ENCODE results near the gene COX6B2. TPM values are rescaled to one million over a fixed set of nuclear protein-coding genes. Genes with fewer than 3 reads are reported as not detected.

The COX6B2 gene
- total RNA-seq, 2 donors from 2014 or later = 0.15 to 0.50 TPM

DNA sequence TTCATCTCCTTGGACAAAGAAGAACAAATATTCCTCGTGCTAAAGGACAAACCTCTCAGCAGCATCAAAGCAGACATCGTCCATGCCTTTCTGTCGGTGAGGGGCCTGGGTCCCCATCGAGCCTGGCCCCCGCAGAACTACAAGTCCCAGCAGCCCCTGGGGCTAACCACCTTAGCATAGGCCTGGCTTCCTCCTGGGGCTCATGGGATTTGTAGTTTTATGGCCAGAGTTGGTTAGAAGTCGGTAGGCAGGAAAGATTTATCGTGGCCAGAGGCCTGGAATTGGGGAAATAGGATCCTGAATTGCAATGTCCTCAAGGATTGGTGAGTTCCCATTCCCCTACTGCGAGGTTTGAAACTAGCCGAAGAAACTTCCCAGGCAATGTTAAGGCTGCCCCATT, 49.0 kb downstream of the COX6B2 start:
- Mint-ChIP-seq H3K4me1 (no peaks in the 10 kb centered on the region), H3K36me3 (ENCODE audit: low read depth) (no peaks in the 10 kb centered on the region), H3K27ac (no peak overlapping the region), H3K9me3 (no peaks in the 10 kb centered on the region), H3K27me3 (no peaks in the 10 kb centered on the region), H3K4me3 (no peak overlapping the region)
- peak; percentile 30 for ATAC-seq (replicated peaks)

DNA sequence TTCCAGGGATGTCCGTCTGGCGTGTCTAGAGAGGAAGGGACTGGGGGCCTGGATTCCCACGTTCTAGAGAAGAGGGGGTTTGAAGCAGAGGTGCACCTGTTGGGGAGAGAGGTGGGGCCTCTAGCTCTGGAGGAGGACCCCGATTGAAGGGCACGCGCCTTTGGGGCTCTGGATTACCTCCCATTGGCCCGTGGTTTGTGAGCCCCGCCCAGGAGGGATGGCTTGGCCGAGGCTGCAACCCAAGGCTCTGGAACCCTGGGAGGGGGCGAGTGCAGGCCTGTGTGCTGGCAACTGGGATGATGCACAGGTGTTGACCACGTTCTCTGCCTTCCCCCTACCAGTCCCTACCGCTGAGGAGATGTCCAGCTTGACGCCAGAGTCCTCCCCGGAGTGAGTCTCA, 49.5 kb downstream of the COX6B2 start:
- no peak for ATAC-seq (replicated peaks)
- Mint-ChIP-seq H3K27ac (no peak overlapping the region), H3K36me3 (ENCODE audit: low read depth) (no peaks in the 10 kb centered on the region)

DNA sequence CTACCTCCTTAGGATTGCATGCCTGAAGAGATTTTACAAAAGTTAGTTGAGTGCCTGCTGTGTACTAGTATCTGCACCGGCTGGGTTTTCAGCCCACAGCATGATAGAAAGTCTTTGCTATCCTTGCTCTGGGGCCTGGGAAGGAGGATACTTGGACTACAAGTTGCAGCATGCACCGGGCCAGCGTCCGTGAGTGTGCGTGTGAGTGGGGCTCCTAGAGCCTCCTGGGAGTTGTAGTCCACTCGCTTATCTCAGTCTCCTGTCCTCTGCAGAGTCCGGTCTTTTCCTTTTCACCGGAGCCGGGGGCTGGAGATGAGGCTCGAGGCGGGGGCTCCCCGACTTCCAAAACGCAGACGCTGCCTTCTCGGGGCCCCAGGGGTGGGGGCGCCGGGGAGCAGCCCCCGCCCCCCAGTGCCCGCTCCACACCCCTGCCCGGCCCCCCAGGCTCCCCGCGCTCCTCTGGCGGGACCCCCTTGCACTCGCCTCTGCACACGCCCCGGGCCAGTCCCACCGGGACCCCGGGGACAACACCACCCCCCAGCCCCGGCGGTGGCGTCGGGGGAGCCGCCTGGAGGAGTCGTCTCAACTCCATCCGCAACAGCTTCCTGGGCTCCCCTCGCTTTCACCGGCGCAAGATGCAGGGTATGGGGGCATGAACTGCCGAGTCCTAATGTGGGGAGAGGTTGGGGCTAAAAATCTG, 50.1 kb downstream of the COX6B2 start:
- no peak overlapping the region for H3K4me3 Mint-ChIP-seq
- H3K36me3 Mint-ChIP-seq (ENCODE audit: low read depth) = no peaks in the 10 kb centered on the region
- no peaks in the 10 kb centered on the region for H3K4me1 Mint-ChIP-seq
- H3K27me3 Mint-ChIP-seq = no peaks in the 10 kb centered on the region
- no peak overlapping the region for H3K27ac Mint-ChIP-seq
- no peak for ATAC-seq (replicated peaks)
- H3K9me3 Mint-ChIP-seq = no peaks in the 10 kb centered on the region

More for the DNA sequence above, 49.5 kb downstream of the COX6B2 start:
- Mint-ChIP-seq H3K4me1 (no peaks in the 10 kb centered on the region), H3K27me3 (no peaks in the 10 kb centered on the region), H3K4me3 (no peak overlapping the region), H3K9me3 (no peaks in the 10 kb centered on the region)

DNA sequence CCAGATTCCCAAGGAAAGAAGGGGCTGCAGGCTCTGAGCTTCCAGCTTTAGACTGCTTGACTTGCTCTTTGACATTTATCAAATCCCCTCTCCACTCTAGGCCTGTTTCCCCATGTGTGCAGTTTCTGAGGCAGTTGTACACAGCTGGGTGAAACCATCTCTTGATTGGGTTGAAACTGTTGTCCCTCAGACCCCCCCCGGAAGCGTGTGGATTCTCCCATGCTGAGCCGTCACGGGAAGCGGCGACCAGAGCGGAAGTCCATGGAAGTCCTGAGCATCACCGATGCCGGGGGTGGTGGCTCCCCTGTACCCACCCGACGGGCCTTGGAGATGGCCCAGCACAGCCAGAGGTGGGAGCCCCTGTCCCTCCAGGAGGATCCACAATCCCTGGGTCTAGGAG, 51.0 kb downstream of the COX6B2 start:
- H3K9me3 Mint-ChIP-seq = no peaks in the 10 kb centered on the region
- no peak overlapping the region for H3K4me3 Mint-ChIP-seq
- no peaks in the 10 kb centered on the region for H3K4me1 Mint-ChIP-seq
- no peak overlapping the region for H3K27ac Mint-ChIP-seq
- ATAC-seq (replicated peaks) = no peak
- no peaks in the 10 kb centered on the region for H3K27me3 Mint-ChIP-seq
- no peaks in the 10 kb centered on the region for H3K36me3 Mint-ChIP-seq (ENCODE audit: low read depth)

DNA sequence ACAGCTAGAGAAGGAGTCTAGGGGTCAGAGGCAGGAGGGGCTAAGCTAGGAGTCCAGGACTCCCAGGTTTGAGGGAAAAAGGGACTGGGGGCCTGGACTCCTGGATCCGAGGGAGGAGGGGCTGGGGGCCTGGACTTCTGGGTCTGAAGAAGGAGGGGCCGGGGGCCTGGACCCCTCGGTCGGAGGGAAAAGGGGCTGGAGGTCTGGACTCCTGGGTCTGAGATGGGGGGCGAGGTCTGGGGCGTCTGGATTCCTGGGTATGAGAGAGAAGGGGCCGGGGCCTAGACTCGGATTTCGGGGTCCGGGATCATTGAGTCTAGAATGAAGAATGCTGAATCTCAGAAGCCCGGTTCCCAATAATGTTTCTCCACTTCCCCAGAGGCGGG, 52.2 kb downstream of the COX6B2 start:
- no peaks in the 10 kb centered on the region for H3K9me3 Mint-ChIP-seq
- no peak for ATAC-seq (replicated peaks)
- H3K36me3 Mint-ChIP-seq (ENCODE audit: low read depth) = no peaks in the 10 kb centered on the region
- H3K27ac Mint-ChIP-seq = peak overlapping the region; percentile 91
- H3K4me3 Mint-ChIP-seq = peak overlapping the region; percentile 88
- H3K4me1 Mint-ChIP-seq = no peaks in the 10 kb centered on the region
- H3K27me3 Mint-ChIP-seq = no peaks in the 10 kb centered on the region

DNA sequence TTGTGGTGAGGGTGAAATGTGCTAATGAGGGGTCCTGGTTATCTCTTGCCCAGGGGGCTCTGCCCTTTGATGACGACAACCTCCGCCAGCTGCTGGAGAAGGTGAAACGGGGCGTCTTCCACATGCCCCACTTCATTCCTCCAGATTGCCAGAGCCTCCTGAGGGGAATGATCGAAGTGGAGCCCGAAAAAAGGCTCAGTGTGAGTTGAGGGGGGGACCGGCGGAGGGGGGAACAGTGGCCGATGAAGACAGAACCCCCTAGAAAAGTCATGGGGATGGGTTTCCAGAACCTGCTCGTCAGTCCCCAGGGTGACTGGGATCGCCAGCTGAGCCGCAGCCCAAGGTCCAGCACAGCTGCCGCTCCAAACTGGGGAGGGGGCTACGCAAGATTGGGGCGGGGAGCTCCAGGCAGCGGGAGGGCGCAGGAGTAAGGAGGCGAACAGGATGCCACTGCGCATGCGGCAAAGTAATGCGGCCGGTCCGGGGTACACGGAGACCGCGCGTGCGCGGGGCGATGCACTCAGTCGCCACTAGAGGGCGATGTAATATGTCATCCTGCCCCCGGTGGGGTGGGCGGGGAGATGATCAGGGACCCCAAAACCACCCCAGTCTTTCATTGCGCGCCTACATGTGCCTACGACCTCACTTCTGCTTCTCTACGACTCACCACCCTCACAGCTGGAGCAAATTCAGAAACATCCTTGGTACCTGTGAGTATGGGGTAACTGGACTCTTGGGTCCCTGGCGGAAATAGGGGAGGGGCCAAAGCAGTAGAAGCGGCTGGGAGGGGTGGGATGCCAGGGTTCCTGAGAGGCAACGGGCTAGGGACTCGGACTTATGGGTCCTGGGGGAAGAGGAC, 52.8 kb downstream of the COX6B2 start:
- no peaks in the 10 kb centered on the region for H3K27me3 Mint-ChIP-seq
- H3K4me3 Mint-ChIP-seq = peak overlapping the region; percentile 88
- ATAC-seq (replicated peaks) = peak; percentile 95
- peak overlapping the region; percentile 91 for H3K27ac Mint-ChIP-seq
- no peaks in the 10 kb centered on the region for H3K9me3 Mint-ChIP-seq
- no peaks in the 10 kb centered on the region for H3K4me1 Mint-ChIP-seq
- H3K36me3 Mint-ChIP-seq (ENCODE audit: low read depth) = no peaks in the 10 kb centered on the region

DNA sequence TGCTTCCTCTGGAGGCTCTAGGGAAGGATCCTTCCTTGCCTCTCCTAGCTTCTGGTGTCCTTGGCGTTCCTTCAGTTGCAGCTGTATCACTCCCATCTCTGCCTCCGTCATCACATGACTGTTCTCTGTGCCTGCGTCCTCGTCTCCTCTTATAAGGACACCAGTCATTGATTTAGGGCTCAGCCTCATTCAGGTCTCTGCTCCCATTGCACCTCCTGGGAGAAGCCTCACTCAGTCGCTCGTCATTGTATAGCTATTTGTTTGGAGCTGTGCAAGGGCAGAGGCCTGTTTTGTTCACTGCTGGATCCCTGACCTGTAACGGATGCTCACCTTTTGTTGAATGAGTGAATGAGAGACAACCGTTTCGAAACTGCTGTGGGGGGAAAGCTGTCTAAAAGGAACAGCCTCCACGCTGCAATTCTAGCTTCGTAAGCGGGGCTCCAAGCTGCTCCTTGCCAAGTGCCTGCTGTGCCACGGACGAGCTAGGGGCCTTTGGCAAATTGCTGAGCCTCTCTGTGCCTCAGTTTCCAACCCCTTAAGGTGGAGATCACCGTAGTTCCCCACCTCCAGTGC, 53.5 kb downstream of the COX6B2 start:
- H3K4me3 Mint-ChIP-seq = peak overlapping the region; percentile 88
- H3K4me1 Mint-ChIP-seq = no peaks in the 10 kb centered on the region
- no peaks in the 10 kb centered on the region for H3K27me3 Mint-ChIP-seq
- ATAC-seq (replicated peaks) = no peak
- no peaks in the 10 kb centered on the region for H3K36me3 Mint-ChIP-seq (ENCODE audit: low read depth)
- H3K9me3 Mint-ChIP-seq = no peaks in the 10 kb centered on the region
- H3K27ac Mint-ChIP-seq = peak overlapping the region; percentile 91

DNA sequence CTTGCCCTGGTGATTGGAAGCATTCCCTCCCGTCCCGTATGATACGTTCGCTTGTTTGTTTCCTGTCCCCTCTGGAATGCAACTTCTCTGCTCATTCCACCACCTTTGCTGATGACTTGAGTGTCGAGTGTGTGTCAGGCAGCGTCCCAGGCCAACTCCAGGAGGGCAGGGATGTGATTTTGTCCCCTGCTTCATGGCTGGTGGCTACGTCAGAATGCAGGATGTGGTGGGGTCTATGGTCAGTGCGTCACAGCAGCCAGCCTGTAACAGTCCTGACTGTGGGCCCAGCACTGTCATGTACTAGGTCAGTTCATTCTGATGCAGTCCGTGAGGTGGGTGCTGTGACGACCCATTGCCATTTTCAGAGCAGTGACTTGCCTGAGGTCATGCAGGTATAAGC, 54.5 kb downstream of the COX6B2 start:
- no peak overlapping the region for H3K27ac Mint-ChIP-seq
- H3K4me1 Mint-ChIP-seq = no peaks in the 10 kb centered on the region
- H3K9me3 Mint-ChIP-seq = no peaks in the 10 kb centered on the region
- no peaks in the 10 kb centered on the region for H3K27me3 Mint-ChIP-seq
- no peak overlapping the region for H3K4me3 Mint-ChIP-seq
- no peak for ATAC-seq (replicated peaks)
- no peaks in the 10 kb centered on the region for H3K36me3 Mint-ChIP-seq (ENCODE audit: low read depth)

Other genes with a start within 250 kb of the COX6B2 start
- 10 to 100 TPM; 74.5 to 94.8 TPM for gene PPP1R12C, start 237.1 kb downstream of the COX6B2 start, total RNA-seq
- not detected for gene TNNT1, start 205.5 kb downstream of the COX6B2 start, total RNA-seq
- not detected for gene TNNI3, start 197.0 kb downstream of the COX6B2 start, total RNA-seq
- gene DNAAF3, start 188.1 kb downstream of the COX6B2 start, total RNA-seq = under 1 TPM in 1 of 2 donors, not detected in 1; 0.35 TPM
- gene SYT5, start 174.4 kb downstream of the COX6B2 start, total RNA-seq = not detected
- not detected for gene PTPRH, start 145.2 kb downstream of the COX6B2 start, total RNA-seq
- 10 to 100 TPM in 1 of 2 donors, 1 to 10 TPM in 1; 8.5 to 11.3 TPM for gene TMEM86B, start 126.0 kb downstream of the COX6B2 start, total RNA-seq
- gene PPP6R1, start 95.7 kb downstream of the COX6B2 start, total RNA-seq = 100 to 1,000 TPM; 156 to 319 TPM
- gene HSPBP1, start 74.6 kb downstream of the COX6B2 start, total RNA-seq = 10 to 100 TPM; 20.8 to 56.6 TPM
- 10 to 100 TPM in 1 of 2 donors, 1 to 10 TPM in 1; 6.3 to 13.7 TPM for gene BRSK1, start 70.7 kb downstream of the COX6B2 start, total RNA-seq
- under 1 TPM; 0.39 to 0.56 TPM for gene TMEM150B, start 29.4 kb downstream of the COX6B2 start, total RNA-seq
- 10 to 100 TPM; 15.6 to 25.3 TPM for gene KMT5C, start 14.8 kb downstream of the COX6B2 start, total RNA-seq
- not detected for gene GARIN5B, start 8.5 kb upstream of the COX6B2 start, total RNA-seq
- gene IL11, start 15.7 kb upstream of the COX6B2 start, total RNA-seq = under 1 TPM; 0.15 to 0.95 TPM
- gene TMEM190, start 22.1 kb upstream of the COX6B2 start, total RNA-seq = not detected
- gene TMEM238, start 29.6 kb upstream of the COX6B2 start, total RNA-seq = 10 to 100 TPM in 1 of 2 donors, 1 to 10 TPM in 1; 7.2 to 11.5 TPM
- 1,000 to 10,000 TPM; 2,155 to 2,438 TPM for gene RPL28, start 31.2 kb upstream of the COX6B2 start, total RNA-seq
- gene UBE2S, start 53.1 kb upstream of the COX6B2 start, total RNA-seq = 100 to 1,000 TPM; 183 to 343 TPM
- gene SHISA7, start 88.6 kb upstream of the COX6B2 start, total RNA-seq = under 1 TPM in 1 of 2 donors, not detected in 1; 0.11 TPM
- 10 to 100 TPM; 21.2 to 39.5 TPM for gene ISOC2, start 106.9 kb upstream of the COX6B2 start, total RNA-seq
- gene C19orf85, start 110.0 kb upstream of the COX6B2 start, total RNA-seq = not detected
- gene ZNF628, start 121.9 kb upstream of the COX6B2 start, total RNA-seq = 10 to 100 TPM; 11.1 to 11.3 TPM
- 10 to 100 TPM in 1 of 2 donors, 1 to 10 TPM in 1; 7.1 to 12.3 TPM for gene NAT14, start 130.5 kb upstream of the COX6B2 start, total RNA-seq
- gene SSC5D, start 133.7 kb upstream of the COX6B2 start, total RNA-seq = under 1 TPM; 0.41 to 0.69 TPM
- not detected for gene SBK2, start 182.4 kb upstream of the COX6B2 start, total RNA-seq
- gene SBK3, start 190.8 kb upstream of the COX6B2 start, total RNA-seq = not detected
- 1 to 10 TPM; 4.7 to 6.5 TPM for gene ZNF579, start 226.1 kb upstream of the COX6B2 start, total RNA-seq
- 10 to 100 TPM in 1 of 2 donors, 1 to 10 TPM in 1; 8.7 to 12.9 TPM for gene FIZ1, start 244.8 kb upstream of the COX6B2 start, total RNA-seq
- gene ZNF524, start 245.6 kb upstream of the COX6B2 start, total RNA-seq = 10 to 100 TPM; 20.1 to 25.3 TPM